GM12873 (cell line): ENCODE measurements around the gene PLEKHA7.

Source experiments
- CTCF ChIP-seq: IDR thresholded peaks from 2 replicates; pipeline ENCODE4 v1.5.1; 2012; ENCODE audit warnings: low read depth, mild to moderate bottlenecking, moderate library complexity, low read length, control low read depth; ENCODE audit not compliant: insufficient read depth; ENCODE audit errors: missing control alignments

Gene PLEKHA7

GRCh38 chr11:16862726-16863125 is 151.5 kb downstream of the PLEKHA7 start:
- TF ChIP-seq CTCF, result no peak

- no peak for TF ChIP-seq CTCF
Observed at GRCh38 chr11:16861862-16862261, 152.4 kb downstream of the PLEKHA7 start.

GRCh38 chr11:16860617-16861016 is 153.6 kb downstream of the PLEKHA7 start:
- no peak for TF ChIP-seq CTCF

GRCh38 chr11:16859651-16860050 is 154.6 kb downstream of the PLEKHA7 start:
- TF ChIP-seq CTCF, result no peak

- TF ChIP-seq CTCF, result no peak
Observed at GRCh38 chr11:16857186-16857585, 157.0 kb downstream of the PLEKHA7 start.

- no peak for TF ChIP-seq CTCF
Observed at GRCh38 chr11:16856022-16856471, 158.2 kb downstream of the PLEKHA7 start.

- no peak for TF ChIP-seq CTCF
Observed at GRCh38 chr11:16854979-16855378, 159.2 kb downstream of the PLEKHA7 start.
